ENCODE measurements around the gene PAK3.

The PAK3 gene

GRCh38 chrX:111129921-111130320 lies 33.9 kb downstream of the PAK3 start:
- DNase-seq (ENCODE audit: low read depth in 2 of 2, low spot score in 1 of 2), result no peak

GRCh38 chrX:111131572-111131971 lies 35.6 kb downstream of the PAK3 start:
- no peak for DNase-seq (ENCODE audit: low read depth in 2 of 2, low spot score in 1 of 2)

GRCh38 chrX:111133389-111133788 lies 37.4 kb downstream of the PAK3 start:
- no peak for DNase-seq (ENCODE audit: low read depth in 2 of 2, low spot score in 1 of 2)

- DNase-seq (ENCODE audit: low read depth in 2 of 2, low spot score in 1 of 2), result no peak
These were observed 49.9 kb downstream of the PAK3 start for GRCh38 chrX:111145878-111146277.

- no peak for DNase-seq (ENCODE audit: low read depth in 2 of 2, low spot score in 1 of 2)
These were observed 55.8 kb downstream of the PAK3 start for GRCh38 chrX:111151764-111152163.

- no peak for DNase-seq (ENCODE audit: low read depth in 2 of 2, low spot score in 1 of 2)
These were observed 63.2 kb downstream of the PAK3 start for GRCh38 chrX:111159232-111159631.

- no peak for DNase-seq (ENCODE audit: low read depth in 2 of 2, low spot score in 1 of 2)
These were observed 68.7 kb downstream of the PAK3 start for GRCh38 chrX:111164728-111165127.

- no peak for DNase-seq (ENCODE audit: low read depth in 2 of 2, low spot score in 1 of 2)
These were observed 69.9 kb downstream of the PAK3 start for GRCh38 chrX:111165902-111166301.

- no peak for DNase-seq (ENCODE audit: low read depth in 2 of 2, low spot score in 1 of 2)
These were observed 71.3 kb downstream of the PAK3 start for GRCh38 chrX:111167334-111167733.

- DNase-seq (ENCODE audit: low read depth in 2 of 2, low spot score in 1 of 2), result no peak
These were observed 72.3 kb downstream of the PAK3 start for GRCh38 chrX:111168314-111168713.

- no peak for DNase-seq (ENCODE audit: low read depth in 2 of 2, low spot score in 1 of 2)
These were observed 73.2 kb downstream of the PAK3 start for GRCh38 chrX:111169141-111169540.

GRCh38 chrX:111170017-111170416 lies 74.0 kb downstream of the PAK3 start:
- DNase-seq (ENCODE audit: low read depth in 2 of 2, low spot score in 1 of 2), result no peak

GRCh38 chrX:111180750-111181240 lies 84.8 kb downstream of the PAK3 start:
- DNase-seq (ENCODE audit: low read depth in 2 of 2, low spot score in 1 of 2), result no peak

GRCh38 chrX:111181951-111182350 lies 86.0 kb downstream of the PAK3 start:
- no peak for DNase-seq (ENCODE audit: low read depth in 2 of 2, low spot score in 1 of 2)

- no peak for DNase-seq (ENCODE audit: low read depth in 2 of 2, low spot score in 1 of 2)
These were observed 87.0 kb downstream of the PAK3 start for GRCh38 chrX:111182997-111183396.

- DNase-seq (ENCODE audit: low read depth in 2 of 2, low spot score in 1 of 2), result no peak
These were observed 95.6 kb downstream of the PAK3 start for GRCh38 chrX:111191598-111191997.

GRCh38 chrX:111199505-111199904 lies 103.5 kb downstream of the PAK3 start:
- DNase-seq (ENCODE audit: low read depth in 2 of 2, low spot score in 1 of 2), result no peak

- no peak for DNase-seq (ENCODE audit: low read depth in 2 of 2, low spot score in 1 of 2)
These were observed 104.3 kb downstream of the PAK3 start for GRCh38 chrX:111200327-111200726.

- DNase-seq (ENCODE audit: low read depth in 2 of 2, low spot score in 1 of 2), result no peak
These were observed 111.9 kb downstream of the PAK3 start for GRCh38 chrX:111207851-111208250.

- no peak for DNase-seq (ENCODE audit: low read depth in 2 of 2, low spot score in 1 of 2)
These were observed 120.4 kb downstream of the PAK3 start for GRCh38 chrX:111216293-111216801.

GRCh38 chrX:111244235-111244750 lies 148.3 kb downstream of the PAK3 start:
- no peak for DNase-seq (ENCODE audit: low read depth in 2 of 2, low spot score in 1 of 2)

GRCh38 chrX:111254896-111255693 lies 159.1 kb downstream of the PAK3 start:
- DNase-seq (ENCODE audit: low read depth in 2 of 2, low spot score in 1 of 2), result no peak

- no peak for DNase-seq (ENCODE audit: low read depth in 2 of 2, low spot score in 1 of 2)
These were observed 161.7 kb downstream of the PAK3 start for GRCh38 chrX:111257733-111258132.
